Globus pallidus (tissue), 1 donor: ENCODE data around the gene FKTN.
A peak's percentile ranks its signal among the peaks of the same experiment; 100 is the strongest.

Source experiments
- DNase-seq: peaks from one replicate; pipeline ENCODE4 v3.0.0-alpha.2; 2015; ENCODE audit warnings: low spot score

The FKTN gene

GRCh38 chr9:105633411-105633810, 75.5 kb downstream of the FKTN start:
- no peak for DNase-seq

GRCh38 chr9:105636331-105636730, 78.4 kb downstream of the FKTN start:
- no peak for DNase-seq

- DNase-seq: no peak
These were observed 80.0 kb downstream of the FKTN start for GRCh38 chr9:105637787-105638395.

- DNase-seq: no peak
These were observed 82.0 kb downstream of the FKTN start for GRCh38 chr9:105639936-105640335.

GRCh38 chr9:105643795-105644194, 85.9 kb downstream of the FKTN start:
- DNase-seq: no peak

GRCh38 chr9:105646879-105647594, 89.1 kb downstream of the FKTN start:
- no peak for DNase-seq

GRCh38 chr9:105647595-105648349, 89.8 kb downstream of the FKTN start:
- DNase-seq: peak; percentile 9

GRCh38 chr9:105651806-105652205, 93.9 kb downstream of the FKTN start:
- DNase-seq: no peak

GRCh38 chr9:105656131-105656921, 98.4 kb downstream of the FKTN start:
- DNase-seq: no peak

- no peak for DNase-seq
These were observed 100.4 kb downstream of the FKTN start for GRCh38 chr9:105658351-105658750.

GRCh38 chr9:105661011-105661410, 103.1 kb downstream of the FKTN start:
- DNase-seq: peak; percentile 46

GRCh38 chr9:105662184-105663104, 104.5 kb downstream of the FKTN start, which contains the start of gene TAL2:
TAL2 (plus strand) TSS chr9:105662457; CDS start chr9:105662497, 40 bp downstream.
- DNase-seq: no peak

GRCh38 chr9:105663914-105664313, 106.0 kb downstream of the FKTN start:
- no peak for DNase-seq

GRCh38 chr9:105667867-105668266, 109.9 kb downstream of the FKTN start:
- DNase-seq: no peak

- no peak for DNase-seq
These were observed 112.4 kb downstream of the FKTN start for GRCh38 chr9:105670315-105670714.

GRCh38 chr9:105670775-105671174, 112.8 kb downstream of the FKTN start:
- DNase-seq: no peak

GRCh38 chr9:105672711-105673234, 114.8 kb downstream of the FKTN start:
- DNase-seq: no peak

GRCh38 chr9:105673850-105674387, 116.0 kb downstream of the FKTN start:
- DNase-seq: no peak

GRCh38 chr9:105676351-105676923, 118.5 kb downstream of the FKTN start:
- no peak for DNase-seq

GRCh38 chr9:105678163-105678562, 120.2 kb downstream of the FKTN start:
- DNase-seq: no peak
